Activated CD4-positive, alpha-beta memory T cell treated with anti-CD3 and anti-CD28 coated beads for 36 hours (primary cell): ENCODE results near the gene CCS. TPM values are rescaled to one million over a fixed set of nuclear protein-coding genes. Genes with fewer than 3 reads are reported as not detected.
"Not testable (repeated sequence)": the region's sequence is repeated elsewhere in the genome, so short reads cannot be mapped to it uniquely, and the experiment has no call there.

ENCODE experiments used
- CTCF ChIA-PET: fragments of 350-600 bp; sonication (Branson Sonifier 250); formaldehyde crosslinking; loops from one replicate; lab custom pipeline; 2021; ENCODE audit warnings: antibody characterized with exemption, inconsistent platforms; lab: Charles Lee
- POLR2A ChIA-PET: fragments of 350-600 bp; sonication (Branson Sonifier 250); formaldehyde crosslinking; loops from one replicate; lab custom pipeline; 2021; ENCODE audit warnings: antibody characterized with exemption; lab: Charles Lee
- DNase-seq: peaks from one replicate; pipeline ENCODE4 v3.0.0-alpha.2; 2020
- H3K27ac Mint-ChIP-seq: one replicate; pipeline ENCODE4 v1.8.0; 2021; ENCODE audit warnings: mixed read lengths
- H3K27me3 Mint-ChIP-seq: one replicate; pipeline ENCODE4 v1.8.0; 2021; ENCODE audit warnings: mixed read lengths
- H3K36me3 Mint-ChIP-seq: one replicate; pipeline ENCODE4 v1.8.0; 2021; ENCODE audit warnings: mixed read lengths
- H3K4me1 Mint-ChIP-seq: one replicate; pipeline ENCODE4 v1.8.0; 2021; ENCODE audit warnings: low read depth, mixed read lengths
- H3K4me3 Mint-ChIP-seq: one replicate; pipeline ENCODE4 v1.8.0; 2021; ENCODE audit warnings: mild to moderate bottlenecking, mixed read lengths
- H3K9me3 Mint-ChIP-seq: one replicate; pipeline ENCODE4 v1.8.0; 2021; ENCODE audit warnings: mixed read lengths
- intact Hi-C: fragments of 100-400 bp; cut with micrococcal nuclease; formaldehyde crosslinking; loops from one replicate; pipeline ENCODE4 v1.15.1; 2023
- total RNA-seq, 2 experiments: library from RNA; stranded (reverse); gene quantifications; one replicate each; pipeline ENCODE4 v1.2.3, GENCODE V29; 2021

The CCS gene
- 10 to 100 TPM; 24.2 to 26.9 TPM for total RNA-seq

- Mint-ChIP-seq H3K9me3 (no peaks in the 10 kb centered on the region), H3K4me3 (peak within 1 kb of the TSS; percentile 100), H3K27me3 (no peaks in the 10 kb centered on the region), H3K4me1 (peaks cover 30% of the 10 kb centered on the region), H3K27ac (peak within 1 kb of the TSS; percentile 90), H3K36me3 (peaks cover 3% of the 10 kb centered on the region)
- intact Hi-C loops: loop anchor here (1.0 to 2.0 kb wide), 4 partner anchors 24 to 152 kb away; partner anchors contain the start of genes ACTN3, RBM14, RBM4B and ZDHHC24
- ChIA-PET CTCF (interaction anchor here (0.7 to 4.9 kb wide), 17 partner anchors 11 to 206 kb away, joined by 3 to 46 read pairs (median 4); partner anchors contain the start of genes ACTN3, CTSF, MRPL11 and RBM14), POLR2A (interaction anchor here (1.1 to 2.5 kb wide), 4 partner anchors 24 to 86 kb away, joined by 3 to 18 read pairs (median 6); partner anchors contain the start of genes ACTN3, RBM14, RBM4B and ZDHHC24)
- DNase-seq: peak; percentile 99
Measured at GRCh38 chr11:66592457-66593302, at the start of gene CCS, which contains the start of gene CCDC87. TSS of gene CCS (plus strand) at chr11:66593185. CDS start at chr11:66593262, 77 bp downstream. TSS of gene CCDC87 (minus strand) at chr11:66593063. CDS start at chr11:66593015, 48 bp downstream.

- peak; percentile 77 for DNase-seq
- H3K9me3 Mint-ChIP-seq: no peaks in the 10 kb centered on the region
- H3K27me3 Mint-ChIP-seq: no peaks in the 10 kb centered on the region
- H3K27ac Mint-ChIP-seq: peak overlapping the region; percentile 80
- intact Hi-C loops: no loop called here
- CTCF ChIA-PET: interaction anchor here (0.6 to 4.6 kb wide), 2 partner anchors 134 to 400 kb away, joined by 3 to 44 read pairs; partner anchors contain the start of gene RBM4B
- POLR2A ChIA-PET: no interaction called here
- H3K36me3 Mint-ChIP-seq: peaks cover 3% of the 10 kb centered on the region
- peak overlapping the region; percentile 64 for H3K4me3 Mint-ChIP-seq
- peaks cover 14% of the 10 kb centered on the region for H3K4me1 Mint-ChIP-seq
Measured at GRCh38 chr11:66543263-66544107, 49.5 kb upstream of the CCS start.

GRCh38 chr11:66544952-66545351, 48.0 kb upstream of the CCS start:
- DNase-seq, H3K27me3 Mint-ChIP-seq, H3K36me3 Mint-ChIP-seq, H3K9me3 Mint-ChIP-seq: not testable (repeated sequence)
- ChIA-PET CTCF (interaction anchor here (0.7 to 4.6 kb wide), 2 partner anchors 34 to 133 kb away, joined by 3 to 44 read pairs; partner anchors contain the start of gene RBM4B), POLR2A (interaction anchor here (0.6 to 2.2 kb wide), 4 partner anchors 71 to 172 kb away, joined by 3 to 16 read pairs (median 13); partner anchors contain the start of genes RBM14, RBM4 and RBM4B)
- peak overlapping the region; percentile 74 for H3K27ac Mint-ChIP-seq
- peak overlapping the region; percentile 80 for H3K4me3 Mint-ChIP-seq
- intact Hi-C loops: loop anchor here (5.0 kb wide), 1 partner anchor 297 kb away; the partner anchor contains the start of gene RCE1
- H3K4me1 Mint-ChIP-seq: peaks cover 14% of the 10 kb centered on the region

- ChIA-PET POLR2A (interaction anchor here (0.7 to 2.2 kb wide), 13 partner anchors 8 to 310 kb away, joined by 3 to 16 read pairs (median 4); partner anchors contain the start of genes BBS1, CCDC87, DPP3 and PELI3), CTCF (interaction anchor here (0.7 to 4.6 kb wide), 6 partner anchors 9 to 132 kb away, joined by 3 to 44 read pairs (median 4); partner anchors contain the start of genes CCDC87, CCS and RBM4B)
- H3K36me3 Mint-ChIP-seq: peaks cover 3% of the 10 kb centered on the region
- no peaks in the 10 kb centered on the region for H3K9me3 Mint-ChIP-seq
- peak; percentile 96 for DNase-seq
- intact Hi-C loops: loop anchor here (1.0 to 5.0 kb wide), 6 partner anchors 47 to 296 kb away; partner anchors contain the start of genes CCDC87, CCS, DPP3 and RBM14
- H3K27me3 Mint-ChIP-seq: no peaks in the 10 kb centered on the region
- H3K4me3 Mint-ChIP-seq: peak within 1 kb of the TSS; percentile 80
- peaks cover 14% of the 10 kb centered on the region for H3K4me1 Mint-ChIP-seq
- peak within 1 kb of the TSS; percentile 74 for H3K27ac Mint-ChIP-seq
Measured at GRCh38 chr11:66545701-66546367, 47.2 kb upstream of the CCS start, which contains the start of gene ZDHHC24. TSS of gene ZDHHC24 (minus strand) at chr11:66546048. CDS start at chr11:66546003, 45 bp downstream.

- ChIA-PET CTCF (interaction anchor here (1.0 to 4.6 kb wide), 5 partner anchors 8 to 131 kb away, joined by 3 to 44 read pairs (median 5); partner anchors contain the start of genes CCDC87, CCS and RBM4B), POLR2A (interaction anchor here (0.7 to 2.2 kb wide), 13 partner anchors 9 to 309 kb away, joined by 3 to 16 read pairs (median 4); partner anchors contain the start of genes BBS1, CCDC87, DPP3 and PELI3)
- no peak within 1 kb of the TSS for H3K27ac Mint-ChIP-seq
- no peaks in the 10 kb centered on the region for H3K9me3 Mint-ChIP-seq
- H3K4me3 Mint-ChIP-seq: peak within 1 kb of the TSS; percentile 80
- no peaks in the 10 kb centered on the region for H3K27me3 Mint-ChIP-seq
- intact Hi-C loops: loop anchor here (1.0 to 5.0 kb wide), 6 partner anchors 46 to 296 kb away; partner anchors contain the start of genes CCDC87, CCS, DPP3 and RBM14
- H3K36me3 Mint-ChIP-seq: peaks cover 3% of the 10 kb centered on the region
- peaks cover 14% of the 10 kb centered on the region for H3K4me1 Mint-ChIP-seq
- DNase-seq: peak; percentile 20
Measured at GRCh38 chr11:66546368-66546965, 46.5 kb upstream of the CCS start, which contains the start of gene ACTN3. TSS of gene ACTN3 (plus strand) at chr11:66546903. CDS start at chr11:66546938, 35 bp downstream.

- no peaks in the 10 kb centered on the region for H3K9me3 Mint-ChIP-seq
- peaks cover 14% of the 10 kb centered on the region for H3K4me1 Mint-ChIP-seq
- DNase-seq: no peak
- POLR2A ChIA-PET: interaction anchor here (1.1 to 2.2 kb wide), 6 partner anchors 8 to 131 kb away, joined by 3 to 16 read pairs (median 4); partner anchors contain the start of genes CCDC87, PELI3, RBM4 and RBM4B
- H3K4me3 Mint-ChIP-seq: peak overlapping the region; percentile 80
- intact Hi-C loops: loop anchor here (1.0 to 5.0 kb wide), 6 partner anchors 46 to 295 kb away; partner anchors contain the start of genes CCDC87, CCS, DPP3 and RBM14
- no peaks in the 10 kb centered on the region for H3K27me3 Mint-ChIP-seq
- CTCF ChIA-PET: interaction anchor here (1.6 to 4.6 kb wide), 2 partner anchors 45 to 131 kb away, joined by 8 to 44 read pairs; partner anchors contain the start of genes CCDC87, CCS and RBM4B
- H3K27ac Mint-ChIP-seq: no peak overlapping the region
- no peaks in the 10 kb centered on the region for H3K36me3 Mint-ChIP-seq
Measured at GRCh38 chr11:66546966-66547661, 45.9 kb upstream of the CCS start.

GRCh38 chr11:66547662-66548009, 45.3 kb upstream of the CCS start:
- H3K27ac Mint-ChIP-seq: no peak overlapping the region
- no peak overlapping the region for H3K4me3 Mint-ChIP-seq
- H3K4me1 Mint-ChIP-seq: peaks cover 14% of the 10 kb centered on the region
- no peaks in the 10 kb centered on the region for H3K27me3 Mint-ChIP-seq
- DNase-seq: no peak
- no peaks in the 10 kb centered on the region for H3K9me3 Mint-ChIP-seq
- intact Hi-C loops: loop anchor here (2.0 to 5.0 kb wide), 3 partner anchors 45 to 295 kb away; partner anchors contain the start of genes CCDC87, CCS, RBM4 and RCE1
- ChIA-PET POLR2A (no interaction called here), CTCF (no interaction called here)
- no peaks in the 10 kb centered on the region for H3K36me3 Mint-ChIP-seq

- H3K4me3 Mint-ChIP-seq: no peak overlapping the region
- ChIA-PET POLR2A (no interaction called here), CTCF (no interaction called here)
- no peaks in the 10 kb centered on the region for H3K36me3 Mint-ChIP-seq
- DNase-seq: no peak
- no peaks in the 10 kb centered on the region for H3K9me3 Mint-ChIP-seq
- intact Hi-C loops: loop anchor here (5.0 kb wide), 1 partner anchor 294 kb away; the partner anchor contains the start of gene RCE1
- H3K27me3 Mint-ChIP-seq: no peaks in the 10 kb centered on the region
- H3K27ac Mint-ChIP-seq: no peak overlapping the region
- H3K4me1 Mint-ChIP-seq: peaks cover 14% of the 10 kb centered on the region
Measured at GRCh38 chr11:66548041-66548440, 44.9 kb upstream of the CCS start.

- DNase-seq: no peak
- H3K9me3 Mint-ChIP-seq: no peaks in the 10 kb centered on the region
- no peaks in the 10 kb centered on the region for H3K36me3 Mint-ChIP-seq
- H3K27me3 Mint-ChIP-seq: no peaks in the 10 kb centered on the region
- ChIA-PET CTCF (no interaction called here), POLR2A (no interaction called here)
- no peak overlapping the region for H3K27ac Mint-ChIP-seq
- peaks cover 8% of the 10 kb centered on the region for H3K4me1 Mint-ChIP-seq
- H3K4me3 Mint-ChIP-seq: no peak overlapping the region
- intact Hi-C loops: loop anchor here (5.0 kb wide), 1 partner anchor 293 kb away; the partner anchor contains the start of gene RCE1
Measured at GRCh38 chr11:66548774-66549630, 44.0 kb upstream of the CCS start.
